Kidney (tissue), 14 donors: ENCODE measurements around the gene LRRC75A. TPM values are rescaled to one million over a fixed set of nuclear protein-coding genes. Genes with fewer than 3 reads are reported as not detected.

Experiments used
- DNase-seq, 5 donors: peaks; one replicate each; pipeline ENCODE4 v3.0.0-alpha.2; 2013 to 2020
- FAIRE-seq: peaks from 2 replicates; lab custom pipeline; 2012; peaks lifted over from hg19 to GRCh38; lab: Jason Lieb, UNC
- H3K27ac ChIP-seq, 2 donors: one replicate each; pipeline ENCODE4 v1.7.0; 2013; ENCODE audit warnings: low read depth in 2 of 2, low read length in 2 of 2, inconsistent platforms in 1 of 2
- H3K27me3 ChIP-seq: one replicate; pipeline ENCODE4 v1.7.1; 2013; ENCODE audit warnings: low read length, inconsistent platforms; ENCODE audit not compliant: control insufficient read depth, insufficient read depth
- H3K36me3 ChIP-seq, 3 donors: one replicate each; pipeline versions ENCODE4 v1.7.0 to v1.7.1; 2013; ENCODE audit warnings: low read length in 3 of 3, control low read depth in 1 of 3, inconsistent platforms in 1 of 3; ENCODE audit not compliant: insufficient read depth in 3 of 3, control insufficient read depth in 2 of 3
- H3K4me1 ChIP-seq, 3 donors: one replicate each; pipeline versions ENCODE4 v1.7.0 to v1.7.1; 2013; ENCODE audit warnings: low read length in 3 of 3, inconsistent platforms in 1 of 3, low read depth in 1 of 3; ENCODE audit not compliant: control insufficient read depth in 2 of 3, insufficient read depth in 2 of 3
- H3K4me3 ChIP-seq, 3 donors: one replicate each; pipeline versions ENCODE4 v1.7.0 to v1.8.1; 2013; ENCODE audit warnings: low read length in 3 of 3, control low read depth in 1 of 3, inconsistent platforms in 1 of 3
- H3K9ac ChIP-seq, 3 donors: one replicate each; pipeline versions ENCODE4 v1.7.0 to v1.7.1; 2013; ENCODE audit warnings: low read length in 3 of 3, control low read depth in 1 of 3, inconsistent platforms in 1 of 3
- H3K9me3 ChIP-seq, 3 donors: one replicate each; pipeline versions ENCODE4 v1.7.0 to v1.7.1; 2013; ENCODE audit warnings: low read length in 3 of 3, control low read depth in 1 of 3, inconsistent platforms in 1 of 3; ENCODE audit not compliant: control insufficient read depth in 2 of 3, insufficient read depth in 1 of 3
- intact Hi-C: fragments of 100-400 bp; cut with DNase I; formaldehyde crosslinking; loops from one replicate; pipeline ENCODE4 v1.11.1; 2022
- polyA plus RNA-seq: library from polyadenylated mRNA; stranded (reverse); fragments of 350-450 nt; fragmentation: Illumina TruSeq; extraction: RNeasy Lipid Tissue Mini Kit (QIAGEN cat#74804); gene quantifications from one replicate; pipeline ENCODE4 v1.2.3, GENCODE V29; 2014; ENCODE audit warnings: low read depth, low replicate concordance; ENCODE audit not compliant: insufficient read depth
- total RNA-seq: library from RNA; stranded (reverse); fragmentation: NEBNext Ultra II Directional; extraction: Animal tissue kit (Norgen Biotek cat#: 25700); gene quantifications from one replicate; pipeline ENCODE4 v1.2.1, GENCODE V29; 2021
- TF ChIP-seq, protein P1 (sequence below): IDR thresholded peaks from 3 replicates; pipeline ENCODE4 v1.5.1; 2012; ENCODE audit warnings: mild to moderate bottlenecking, moderate library complexity, borderline replicate concordance; ENCODE audit not compliant: insufficient read depth; ENCODE audit errors: extremely low read depth
- donor health status: control.
- donor health status: control.
- donor health status: control.
- donor health status: control.
- donor health status: control.
- donor health status: DM: yes; HTN: yes; CAD: no.
- donor health status: Normal renal cell carcinoma (clear cell type).

LRRC75A gene
- total and polyA plus RNA-seq, 2 donors from 2014 or later: 2.5 to 2.6 TPM

DNA sequence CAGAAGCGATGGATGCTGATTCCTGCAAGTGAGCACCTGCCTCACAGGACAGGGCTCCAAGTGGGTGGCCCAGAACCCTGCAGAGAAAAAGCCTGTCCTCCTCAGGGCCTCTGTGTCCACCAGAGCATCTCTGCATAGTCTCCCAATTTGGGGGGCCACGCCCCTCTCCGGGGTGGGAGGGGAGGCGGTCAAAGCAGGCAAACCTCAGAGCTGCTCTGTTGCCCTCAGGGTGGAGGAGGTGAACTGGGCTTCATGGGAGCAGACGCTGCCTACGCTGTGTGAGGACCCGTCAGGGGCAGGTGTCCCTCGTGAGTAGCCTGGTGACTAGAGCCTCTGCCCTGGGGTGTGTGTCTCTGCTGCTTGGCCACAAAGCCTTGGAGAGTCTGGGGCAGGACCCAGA is 57.3 kb downstream of the LRRC75A start:
- H3K9ac ChIP-seq: no peak overlapping the region
- H3K27me3 ChIP-seq: no peaks in the 10 kb centered on the region
- no peaks in the 10 kb centered on the region for H3K36me3 ChIP-seq
- TF ChIP-seq, protein P1, sequence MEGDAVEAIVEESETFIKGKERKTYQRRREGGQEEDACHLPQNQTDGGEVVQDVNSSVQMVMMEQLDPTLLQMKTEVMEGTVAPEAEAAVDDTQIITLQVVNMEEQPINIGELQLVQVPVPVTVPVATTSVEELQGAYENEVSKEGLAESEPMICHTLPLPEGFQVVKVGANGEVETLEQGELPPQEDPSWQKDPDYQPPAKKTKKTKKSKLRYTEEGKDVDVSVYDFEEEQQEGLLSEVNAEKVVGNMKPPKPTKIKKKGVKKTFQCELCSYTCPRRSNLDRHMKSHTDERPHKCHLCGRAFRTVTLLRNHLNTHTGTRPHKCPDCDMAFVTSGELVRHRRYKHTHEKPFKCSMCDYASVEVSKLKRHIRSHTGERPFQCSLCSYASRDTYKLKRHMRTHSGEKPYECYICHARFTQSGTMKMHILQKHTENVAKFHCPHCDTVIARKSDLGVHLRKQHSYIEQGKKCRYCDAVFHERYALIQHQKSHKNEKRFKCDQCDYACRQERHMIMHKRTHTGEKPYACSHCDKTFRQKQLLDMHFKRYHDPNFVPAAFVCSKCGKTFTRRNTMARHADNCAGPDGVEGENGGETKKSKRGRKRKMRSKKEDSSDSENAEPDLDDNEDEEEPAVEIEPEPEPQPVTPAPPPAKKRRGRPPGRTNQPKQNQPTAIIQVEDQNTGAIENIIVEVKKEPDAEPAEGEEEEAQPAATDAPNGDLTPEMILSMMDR: no peak
- H3K4me1 ChIP-seq: peaks cover 0 to 7% (median 0%) of the 10 kb centered on the region in 3 donors
- H3K9me3 ChIP-seq: no peaks in the 10 kb centered on the region
- intact Hi-C loops: no loop called here
- FAIRE-seq: no peak
- no peak overlapping the region for H3K4me3 ChIP-seq
- DNase-seq: no peak
- no peak overlapping the region for H3K27ac ChIP-seq

DNA sequence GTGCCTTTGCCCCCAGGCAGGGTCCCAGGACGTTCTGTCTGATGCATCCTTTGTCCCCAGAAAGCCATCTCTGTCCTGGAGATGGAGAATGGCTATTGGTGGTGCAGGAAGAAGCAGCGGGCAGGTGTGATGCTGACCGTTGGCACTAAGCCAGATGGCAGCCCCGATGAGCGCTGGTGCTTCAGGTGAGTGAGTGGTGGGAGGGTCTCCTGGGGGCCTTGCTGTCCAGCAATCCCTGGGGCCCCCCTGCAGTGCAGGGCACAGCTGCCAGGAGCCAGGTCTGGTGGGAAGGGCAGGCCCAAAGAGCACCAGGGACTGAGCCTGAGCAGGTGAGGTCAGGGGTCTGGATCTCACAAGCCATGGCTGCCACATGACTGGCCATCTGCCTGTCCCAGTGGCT is 58.5 kb downstream of the LRRC75A start:
- peaks cover 0 to 4% (median 0%) of the 10 kb centered on the region in 3 donors for H3K4me1 ChIP-seq
- no peak overlapping the region for H3K4me3 ChIP-seq
- intact Hi-C loops: no loop called here
- TF ChIP-seq, protein P1: no peak
- H3K36me3 ChIP-seq: no peaks in the 10 kb centered on the region
- no peak overlapping the region for H3K9ac ChIP-seq
- DNase-seq (no peak), FAIRE-seq (no peak)
- no peaks in the 10 kb centered on the region for H3K9me3 ChIP-seq
- no peak overlapping the region for H3K27ac ChIP-seq
- no peaks in the 10 kb centered on the region for H3K27me3 ChIP-seq

DNA sequence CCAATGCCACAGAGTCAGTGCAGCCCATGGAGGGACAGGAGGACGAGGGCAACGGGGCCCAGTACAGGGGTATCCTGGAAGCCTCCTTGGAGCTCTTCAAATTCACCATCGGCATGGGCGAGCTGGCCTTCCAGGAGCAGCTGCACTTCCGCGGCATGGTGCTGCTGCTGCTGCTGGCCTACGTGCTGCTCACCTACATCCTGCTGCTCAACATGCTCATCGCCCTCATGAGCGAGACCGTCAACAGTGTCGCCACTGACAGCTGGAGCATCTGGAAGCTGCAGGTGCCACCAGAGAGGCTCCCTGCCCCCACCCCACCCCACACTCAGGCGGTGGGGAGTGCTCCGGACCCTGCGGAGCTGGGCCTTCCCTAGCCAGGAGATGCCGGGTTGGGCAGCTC is 60.0 kb downstream of the LRRC75A start:
- H3K36me3 ChIP-seq: no peaks in the 10 kb centered on the region
- H3K27me3 ChIP-seq: no peaks in the 10 kb centered on the region
- H3K9ac ChIP-seq: no peak overlapping the region
- TF ChIP-seq, protein P1: no peak
- H3K9me3 ChIP-seq: no peaks in the 10 kb centered on the region
- no peaks in the 10 kb centered on the region for H3K4me1 ChIP-seq
- FAIRE-seq (no peak), DNase-seq (no peak)
- no peak overlapping the region for H3K27ac ChIP-seq
- intact Hi-C loops: no loop called here
- no peak overlapping the region for H3K4me3 ChIP-seq

DNA sequence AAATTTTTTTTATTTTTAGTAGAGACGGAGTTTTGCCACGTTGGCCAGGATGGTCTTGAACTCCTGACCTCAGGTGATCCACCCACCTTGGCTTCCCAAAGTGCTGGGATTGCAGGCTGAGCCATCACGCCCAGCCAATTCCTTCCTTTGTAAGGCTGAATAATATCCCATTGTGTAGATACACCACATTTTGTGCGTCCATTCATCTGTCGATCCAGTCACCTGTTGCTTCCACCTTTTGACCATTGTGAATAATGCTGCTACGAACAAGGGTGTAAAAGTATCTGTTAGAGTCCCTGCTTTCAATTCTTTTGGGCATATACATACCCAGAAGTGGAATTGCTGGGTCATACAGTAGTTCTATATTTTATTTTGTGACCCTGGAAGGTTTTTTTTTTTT is 61.3 kb downstream of the LRRC75A start:
- H3K36me3 ChIP-seq: no peaks in the 10 kb centered on the region
- FAIRE-seq: no peak
- intact Hi-C loops: no loop called here

More for the DNA sequence above, 61.3 kb downstream of the LRRC75A start:
- no peaks in the 10 kb centered on the region for H3K9me3 ChIP-seq
- no peaks in the 10 kb centered on the region for H3K27me3 ChIP-seq
- no peak for DNase-seq
- TF ChIP-seq, protein P1: no peak
- no peak overlapping the region for H3K4me3 ChIP-seq
- no peaks in the 10 kb centered on the region for H3K4me1 ChIP-seq
- no peak overlapping the region for H3K27ac ChIP-seq
- no peak overlapping the region for H3K9ac ChIP-seq
